Muscle of arm (tissue), 12 donors: Measurements from ENCODE around the gene RALGAPA2. TPM values are rescaled to one million over a fixed set of nuclear protein-coding genes. Genes with fewer than 3 reads are reported as not detected.

Experiments
- DNase-seq: peaks from one replicate; pipeline ENCODE4 v3.0.0-alpha.2; 2013
- polyA plus RNA-seq, 12 donors: library from polyadenylated mRNA; unstranded; fragments of 120-200 nt; gene quantifications; one replicate each; pipeline ENCODE4 v1.2.1, GENCODE V29; 2013; ENCODE audit not compliant: insufficient read length in 12 of 12

Gene RALGAPA2
- polyA plus RNA-seq, 12 donors = 8.1 to 25.9 (median 9.6) TPM; not detected in 1

GRCh38 chr20:20497242-20497978 is 215.0 kb downstream of the RALGAPA2 start:
- DNase-seq = no peak

- DNase-seq = no peak
Observed at GRCh38 chr20:20495729-20496503, 216.5 kb downstream of the RALGAPA2 start.

- no peak for DNase-seq
Observed at GRCh38 chr20:20493701-20494100, 218.7 kb downstream of the RALGAPA2 start.

GRCh38 chr20:20492521-20493332 is 219.7 kb downstream of the RALGAPA2 start:
- no peak for DNase-seq

- no peak for DNase-seq
Observed at GRCh38 chr20:20491784-20492264, 220.6 kb downstream of the RALGAPA2 start.

GRCh38 chr20:20491110-20491783 is 221.2 kb downstream of the RALGAPA2 start:
- no peak for DNase-seq

GRCh38 chr20:20490673-20491072 is 221.8 kb downstream of the RALGAPA2 start:
- no peak for DNase-seq

- DNase-seq = no peak
Observed at GRCh38 chr20:20489648-20490341, 222.6 kb downstream of the RALGAPA2 start.

- no peak for DNase-seq
Observed at GRCh38 chr20:20489054-20489453, 223.4 kb downstream of the RALGAPA2 start.

- no peak for DNase-seq
Observed at GRCh38 chr20:20488388-20488787, 224.1 kb downstream of the RALGAPA2 start.

- DNase-seq = no peak
Observed at GRCh38 chr20:20487811-20488210, 224.6 kb downstream of the RALGAPA2 start.

- no peak for DNase-seq
Observed at GRCh38 chr20:20483328-20483727, 229.1 kb downstream of the RALGAPA2 start.

GRCh38 chr20:20482453-20482852 is 230.0 kb downstream of the RALGAPA2 start:
- no peak for DNase-seq

GRCh38 chr20:20480689-20481088 is 231.8 kb downstream of the RALGAPA2 start:
- DNase-seq = no peak

- no peak for DNase-seq
Observed at GRCh38 chr20:20480126-20480525, 232.3 kb downstream of the RALGAPA2 start.

- no peak for DNase-seq
Observed at GRCh38 chr20:20477444-20478041, 234.9 kb downstream of the RALGAPA2 start.

GRCh38 chr20:20476504-20476903 is 235.9 kb downstream of the RALGAPA2 start:
- DNase-seq = no peak

- no peak for DNase-seq
Observed at GRCh38 chr20:20473657-20474056, 238.8 kb downstream of the RALGAPA2 start.

- no peak for DNase-seq
Observed at GRCh38 chr20:20472684-20473274, 239.7 kb downstream of the RALGAPA2 start.

- no peak for DNase-seq
Observed at GRCh38 chr20:20466341-20466879, 246.0 kb downstream of the RALGAPA2 start.
